NCI-H345 treated with DMSO at 0.1 percent for 48 hours (cell line): ENCODE results near the gene PPP1R12A.
"Not testable (repeated sequence)": the region's sequence is repeated elsewhere in the genome, so short reads cannot be mapped to it uniquely, and the experiment has no call there.

Experiments used
- DNase-seq: peaks from one replicate; lab custom pipeline; 2025; ENCODE audit not compliant: unreplicated experiment; lab: John Stamatoyannopoulos, UW

The PPP1R12A gene

GRCh38 chr12:79895804-79896203 lies 39.1 kb downstream of the PPP1R12A start:
- DNase-seq, result no peak

- DNase-seq, result no peak
Measured at GRCh38 chr12:79895071-79895470, 39.8 kb downstream of the PPP1R12A start.

GRCh38 chr12:79891506-79892162 lies 43.3 kb downstream of the PPP1R12A start:
- DNase-seq, result no peak

- no peak for DNase-seq
Measured at GRCh38 chr12:79887890-79888289, 47.0 kb downstream of the PPP1R12A start.

GRCh38 chr12:79886917-79887519 lies 47.9 kb downstream of the PPP1R12A start:
- peak; percentile 8 for DNase-seq

GRCh38 chr12:79885911-79886490 lies 48.9 kb downstream of the PPP1R12A start:
- DNase-seq, result no peak

- DNase-seq, result no peak
Measured at GRCh38 chr12:79884401-79885006, 50.4 kb downstream of the PPP1R12A start.

GRCh38 chr12:79883216-79883615 lies 51.7 kb downstream of the PPP1R12A start:
- no peak for DNase-seq

GRCh38 chr12:79881351-79881750 lies 53.5 kb downstream of the PPP1R12A start:
- no peak for DNase-seq

- not testable (repeated sequence) for DNase-seq
Measured at GRCh38 chr12:79878506-79878905, 56.4 kb downstream of the PPP1R12A start.

GRCh38 chr12:79877246-79877645 lies 57.7 kb downstream of the PPP1R12A start:
- no peak for DNase-seq

- DNase-seq, result no peak
Measured at GRCh38 chr12:79874665-79875064, 60.2 kb downstream of the PPP1R12A start.

- no peak for DNase-seq
Measured at GRCh38 chr12:79873201-79873600, 61.7 kb downstream of the PPP1R12A start.

- DNase-seq, result no peak
Measured at GRCh38 chr12:79871621-79872020, 63.3 kb downstream of the PPP1R12A start.

GRCh38 chr12:79870916-79871315 lies 64.0 kb downstream of the PPP1R12A start:
- DNase-seq, result no peak

- DNase-seq, result no peak
Measured at GRCh38 chr12:79859646-79860045, 75.3 kb downstream of the PPP1R12A start.

- DNase-seq, result no peak
Measured at GRCh38 chr12:79858518-79858917, 76.4 kb downstream of the PPP1R12A start.

- DNase-seq, result no peak
Measured at GRCh38 chr12:79857675-79858074, 77.2 kb downstream of the PPP1R12A start.

GRCh38 chr12:79850610-79851299 lies 84.1 kb downstream of the PPP1R12A start:
- no peak for DNase-seq

GRCh38 chr12:79848339-79848738 lies 86.6 kb downstream of the PPP1R12A start:
- no peak for DNase-seq

- no peak for DNase-seq
Measured at GRCh38 chr12:79847417-79847816, 87.5 kb downstream of the PPP1R12A start.

GRCh38 chr12:79844693-79845092 lies 90.2 kb downstream of the PPP1R12A start:
- no peak for DNase-seq
